Uterus (tissue), 2 donors: ENCODE measurements around the gene VNN1.

Experiments
- CTCF ChIP-seq, 4 experiments: fragments of 200-600 bp in 2 of 4; fragments of 450-650 bp in 2 of 4; sonication (generic) in 2 of 4; IDR thresholded peaks; one replicate each; pipeline ENCODE4 v1.5.1; 2016 to 2019; ENCODE audit warnings: antibody characterized with exemption in 4 of 4, mild to moderate bottlenecking in 2 of 4, moderate library complexity in 1 of 4
- POLR2A ChIP-seq, 2 donors: fragments of 450-650 bp; IDR thresholded peaks; one replicate each; pipeline ENCODE4 v1.6.1; 2016; ENCODE audit warnings: antibody characterized with exemption in 2 of 2, mild to moderate bottlenecking in 1 of 2, moderate library complexity in 1 of 2

GRCh38 chr6:132712366-132712765, 1.5 kb downstream of the VNN1 start:
- TF ChIP-seq CTCF (IDR thresholded peaks at IDR 0.05) (no peak), POLR2A (IDR thresholded peaks at IDR 0.05) (no peak)
